Activated CD8-positive, alpha-beta memory T cell treated with anti-CD3 and anti-CD28 coated beads for 48 hours (primary cell): ENCODE results near the gene TTC9B.

Experiments
- DNase-seq, 3 experiments: peaks; one replicate each; pipeline ENCODE4 v3.0.0-alpha.2; 2020; ENCODE audit warnings: low read depth in 2 of 3, low spot score in 2 of 3

The TTC9B gene

DNA sequence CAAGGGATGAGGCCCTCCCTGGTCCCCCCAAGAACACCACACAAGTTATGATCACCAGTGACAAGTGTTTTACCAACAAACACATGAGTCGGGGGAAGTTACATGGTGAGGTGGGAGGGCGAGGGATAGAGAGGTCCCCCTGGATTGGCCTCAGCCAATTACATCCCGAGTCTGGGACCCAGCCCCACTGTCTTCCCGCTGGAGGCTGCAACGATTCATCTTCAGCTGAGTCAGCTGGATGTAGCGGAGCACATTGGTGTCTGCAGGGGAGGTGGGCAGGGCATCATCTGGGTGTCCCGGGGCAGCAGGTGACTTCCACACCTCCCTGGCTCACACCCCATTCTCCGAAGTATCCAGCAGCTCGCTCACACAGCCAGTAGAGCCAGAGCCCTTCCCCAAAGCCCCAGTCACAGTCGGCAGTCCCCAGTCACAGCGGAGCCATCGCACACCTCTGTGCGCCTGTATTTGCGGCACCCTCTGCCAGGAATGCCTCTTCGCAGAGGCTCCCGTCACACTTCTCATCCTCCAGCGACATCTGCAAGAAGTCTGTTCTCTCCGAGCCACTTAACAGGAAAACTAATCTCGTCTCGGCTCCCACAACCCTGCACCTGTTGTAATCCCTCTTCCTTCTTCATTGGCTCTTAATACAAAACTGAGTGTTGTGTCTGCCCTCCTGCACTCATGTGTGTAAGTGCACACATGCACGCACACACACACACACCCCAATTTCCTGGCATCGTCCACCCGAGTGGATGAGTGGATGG, 2.0 kb downstream of the TTC9B start:
- no peak for DNase-seq

DNA sequence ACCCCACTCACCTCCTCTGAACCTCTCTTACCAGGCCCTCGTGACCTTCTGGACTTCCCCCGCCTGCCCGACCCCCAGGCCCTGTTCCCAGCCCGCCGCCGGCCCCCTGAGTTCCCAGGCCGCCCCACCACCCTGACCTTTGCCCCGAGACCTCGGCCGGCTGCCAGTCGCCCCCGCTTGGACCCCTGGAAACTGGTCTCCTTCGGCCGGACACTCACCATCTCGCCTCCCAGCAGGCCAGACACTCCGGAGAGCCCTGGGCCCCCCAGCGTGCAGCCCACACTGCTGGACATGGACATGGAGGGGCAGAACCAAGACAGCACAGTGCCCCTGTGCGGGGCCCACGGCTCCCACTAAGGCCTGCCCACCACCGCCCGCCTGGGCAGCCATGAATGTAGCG, 3.2 kb downstream of the TTC9B start:
- no peak for DNase-seq

DNA sequence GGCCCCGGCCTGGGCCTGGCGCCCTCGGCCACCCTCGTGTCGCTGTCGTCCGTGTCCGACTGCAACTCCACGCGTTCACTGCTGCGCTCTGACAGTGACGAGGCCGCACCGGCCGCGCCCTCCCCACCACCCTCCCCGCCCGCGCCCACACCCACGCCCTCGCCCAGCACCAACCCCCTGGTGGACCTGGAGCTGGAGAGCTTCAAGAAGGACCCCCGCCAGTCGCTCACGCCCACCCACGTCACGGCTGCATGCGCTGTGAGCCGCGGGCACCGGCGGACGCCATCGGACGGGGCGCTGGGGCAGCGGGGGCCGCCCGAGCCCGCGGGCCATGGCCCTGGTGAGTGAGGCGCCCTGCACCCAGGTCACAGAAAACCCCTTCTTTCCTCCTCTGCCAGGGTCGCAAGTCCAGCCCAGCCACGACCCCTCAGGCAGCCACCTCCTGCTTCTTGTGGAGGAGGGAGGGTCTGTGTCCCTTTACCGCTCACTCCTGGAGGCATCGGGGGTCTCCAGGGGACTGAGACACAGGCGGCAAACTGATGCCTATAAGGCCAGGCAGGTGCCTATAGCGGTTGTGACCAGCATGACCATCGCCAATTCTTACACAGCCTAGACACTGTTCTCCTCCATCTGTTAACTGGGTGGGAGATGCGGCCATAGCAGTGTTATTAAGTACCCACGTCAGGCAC, 4.2 kb downstream of the TTC9B start:
- DNase-seq: no peak

DNA sequence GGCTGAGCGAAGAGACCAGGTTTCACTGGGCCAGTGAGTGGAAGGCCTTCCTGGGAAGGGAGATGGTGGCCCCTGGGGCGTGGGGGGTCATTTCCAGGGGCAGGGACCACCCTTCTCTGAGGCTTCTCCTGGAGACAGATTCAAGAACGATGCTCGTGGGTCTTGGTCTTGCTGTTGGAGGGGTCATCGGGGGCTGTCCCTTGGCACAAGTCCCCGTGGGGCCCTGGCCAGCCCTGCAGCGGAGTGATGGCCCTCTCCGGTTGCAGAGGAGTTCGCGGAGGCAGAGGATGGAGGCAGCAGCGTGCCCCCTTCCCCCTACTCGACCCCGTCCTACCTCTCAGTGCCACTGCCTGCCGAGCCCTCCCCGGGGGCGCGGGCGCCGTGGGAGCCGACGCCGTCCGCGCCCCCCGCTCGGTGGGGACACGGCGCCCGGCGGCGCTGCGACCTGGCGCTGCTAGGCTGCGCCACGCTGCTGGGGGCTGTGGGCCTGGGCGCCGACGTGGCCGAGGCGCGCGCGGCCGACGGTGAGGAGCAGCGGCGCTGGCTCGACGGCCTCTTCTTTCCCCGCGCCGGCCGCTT, 4.8 kb downstream of the TTC9B start:
- DNase-seq: no peak

DNA sequence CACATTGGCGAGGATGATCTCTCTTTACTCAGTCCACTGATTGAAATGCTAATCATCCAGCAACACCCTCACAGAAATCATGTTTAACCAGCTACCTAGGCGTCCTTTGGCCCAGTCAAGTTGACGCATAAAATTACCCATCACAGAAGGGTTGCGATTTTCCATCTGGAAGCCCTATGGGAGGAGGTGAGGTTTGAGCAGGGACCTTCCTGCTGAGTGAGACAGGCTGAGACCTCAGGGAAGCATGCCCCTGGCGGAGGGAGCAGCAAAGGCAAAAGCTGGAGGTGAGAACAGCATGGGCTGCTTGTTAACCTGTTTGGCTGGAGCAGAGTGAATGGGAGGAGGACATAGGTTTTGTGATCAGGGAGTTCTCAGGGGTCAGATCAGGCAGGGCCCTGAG, 7.3 kb downstream of the TTC9B start:
- DNase-seq: no peak

DNA sequence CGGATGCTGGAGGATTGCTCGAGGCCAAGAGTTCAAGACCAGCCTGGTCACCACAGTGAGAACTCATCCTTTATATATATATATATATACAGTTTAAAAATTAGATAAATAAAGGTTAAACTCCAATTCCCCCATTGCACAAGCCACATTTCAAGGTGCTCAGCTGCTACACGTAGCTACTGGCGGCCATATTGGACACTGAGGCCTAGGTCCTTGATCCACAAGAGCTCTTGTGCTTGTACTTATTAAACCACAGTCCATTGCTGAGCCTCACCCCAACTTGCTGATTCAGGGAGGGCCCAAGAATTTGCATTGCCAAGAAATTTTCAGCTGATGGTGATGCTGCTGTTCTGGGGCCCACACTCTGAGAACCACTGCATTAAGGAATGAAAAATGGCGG, 9.6 kb downstream of the TTC9B start:
- DNase-seq: no peak

DNA sequence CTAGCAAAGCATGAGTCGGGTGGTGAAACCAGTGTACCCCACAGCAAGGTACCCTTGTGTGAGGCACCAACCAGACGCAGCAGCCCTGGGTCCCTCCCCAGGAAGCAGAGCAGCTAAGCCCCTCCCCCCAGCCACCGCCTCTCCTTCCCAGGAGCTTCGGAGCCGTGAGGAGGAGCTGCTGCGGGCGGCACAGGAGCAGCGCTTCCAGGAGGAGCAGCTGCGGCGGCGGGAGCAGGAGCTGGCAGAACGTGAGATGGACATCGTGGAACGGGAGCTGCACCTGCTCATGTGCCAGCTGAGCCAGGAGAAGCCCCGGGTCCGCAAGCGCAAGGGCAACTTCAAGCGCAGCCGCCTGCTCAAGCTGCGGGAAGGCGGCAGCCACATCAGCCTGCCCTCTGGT, 12.4 kb downstream of the TTC9B start:
- no peak for DNase-seq

DNA sequence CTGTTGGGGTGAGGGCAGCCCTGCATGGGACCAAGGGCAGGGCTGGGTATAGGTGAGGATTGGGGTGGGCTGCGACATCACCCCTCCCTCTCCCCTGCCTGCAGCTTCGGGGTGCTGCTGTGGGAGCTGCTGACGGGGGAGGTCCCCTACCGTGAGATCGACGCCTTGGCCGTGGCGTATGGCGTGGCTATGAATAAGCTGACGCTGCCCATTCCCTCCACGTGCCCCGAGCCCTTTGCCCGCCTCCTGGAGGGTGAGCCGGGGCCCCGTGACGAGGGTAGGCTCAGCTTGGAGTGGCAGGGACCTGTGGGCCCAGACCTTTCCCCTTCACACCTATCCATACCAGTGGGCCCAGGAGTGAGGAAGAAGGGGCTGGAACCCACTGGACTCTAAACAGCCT, 13.8 kb downstream of the TTC9B start:
- DNase-seq: no peak

DNA sequence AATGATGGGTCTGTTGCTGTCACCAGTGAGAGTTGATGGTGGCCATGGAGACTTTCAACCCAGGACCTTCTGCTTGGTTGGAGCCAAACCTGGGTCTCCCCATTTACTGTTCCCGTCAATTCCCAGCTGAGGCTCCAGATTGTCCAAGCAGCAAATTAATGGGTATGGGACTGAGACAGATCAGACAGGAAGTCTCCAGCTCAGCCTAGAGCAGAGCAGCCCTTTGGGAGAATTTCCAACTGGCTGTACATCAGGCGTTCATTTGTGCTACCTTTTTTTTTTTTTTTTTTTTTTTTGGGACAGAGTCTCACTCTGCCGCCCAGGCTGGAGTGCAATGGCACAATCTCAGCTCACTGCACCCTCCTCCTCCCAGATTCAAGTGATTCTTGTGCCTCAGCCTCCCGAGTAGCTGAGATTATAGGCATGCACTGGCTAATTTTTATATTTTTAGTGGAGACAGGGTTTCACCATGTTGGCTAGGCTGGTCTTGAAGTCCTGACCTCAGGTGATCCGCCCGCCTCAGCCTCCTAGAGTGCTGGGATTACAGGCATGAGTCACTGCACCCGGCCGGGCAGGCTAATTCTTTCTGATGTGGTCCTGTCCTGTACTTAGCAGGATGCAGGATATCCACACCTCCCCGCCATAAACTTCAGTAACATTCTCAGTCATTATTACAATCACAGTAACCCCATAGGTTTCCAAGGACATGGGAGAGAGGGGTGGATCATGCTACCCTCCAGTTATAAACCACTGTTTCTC, 17.7 kb downstream of the TTC9B start:
- no peak for DNase-seq

DNA sequence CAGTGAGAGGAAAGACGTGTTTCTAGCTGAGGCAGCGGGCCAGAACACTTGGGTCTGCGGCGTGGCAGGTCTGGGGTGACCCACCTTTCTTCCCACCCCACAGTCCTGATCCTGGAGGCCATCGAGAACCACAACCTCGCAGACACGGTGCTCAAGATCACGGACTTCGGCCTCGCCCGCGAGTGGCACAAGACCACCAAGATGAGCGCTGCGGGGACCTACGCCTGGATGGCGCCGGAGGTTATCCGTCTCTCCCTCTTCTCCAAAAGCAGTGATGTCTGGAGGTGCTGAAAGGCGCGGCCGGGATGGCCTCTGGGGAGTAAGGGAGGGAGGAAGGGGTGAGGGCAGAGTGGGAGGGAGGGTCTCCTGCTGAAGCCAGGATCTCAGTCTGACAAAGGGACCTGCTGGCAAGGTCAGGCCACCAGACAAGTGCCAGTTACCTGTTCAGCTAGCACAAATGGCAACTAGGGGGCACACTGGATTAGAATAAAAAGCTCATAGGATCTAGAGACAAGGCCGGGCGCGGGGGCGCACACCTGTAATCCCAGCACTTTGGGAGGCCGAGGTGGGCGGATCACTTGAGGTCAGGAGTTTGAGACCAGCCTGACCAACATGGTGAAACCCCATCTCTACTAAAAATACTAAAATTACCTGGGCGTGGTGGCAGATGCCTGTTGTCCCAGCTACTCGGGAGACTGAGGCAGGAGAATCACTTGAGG, 19.8 kb downstream of the TTC9B start:
- DNase-seq: no peak

DNA sequence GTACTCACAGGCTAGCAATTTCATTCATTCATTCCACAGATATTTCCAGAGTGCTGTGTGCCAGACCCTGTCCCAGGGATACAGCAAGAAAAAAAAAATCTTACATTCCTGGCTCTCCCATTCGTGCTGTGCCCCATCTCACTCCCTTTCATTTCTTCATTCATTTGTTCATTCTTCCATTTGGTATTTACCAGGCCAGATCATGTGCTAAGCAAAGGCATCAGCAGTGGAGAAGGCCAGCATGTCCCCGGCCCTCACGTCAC, 24.7 kb downstream of the TTC9B start:
- DNase-seq: no peak

DNA sequence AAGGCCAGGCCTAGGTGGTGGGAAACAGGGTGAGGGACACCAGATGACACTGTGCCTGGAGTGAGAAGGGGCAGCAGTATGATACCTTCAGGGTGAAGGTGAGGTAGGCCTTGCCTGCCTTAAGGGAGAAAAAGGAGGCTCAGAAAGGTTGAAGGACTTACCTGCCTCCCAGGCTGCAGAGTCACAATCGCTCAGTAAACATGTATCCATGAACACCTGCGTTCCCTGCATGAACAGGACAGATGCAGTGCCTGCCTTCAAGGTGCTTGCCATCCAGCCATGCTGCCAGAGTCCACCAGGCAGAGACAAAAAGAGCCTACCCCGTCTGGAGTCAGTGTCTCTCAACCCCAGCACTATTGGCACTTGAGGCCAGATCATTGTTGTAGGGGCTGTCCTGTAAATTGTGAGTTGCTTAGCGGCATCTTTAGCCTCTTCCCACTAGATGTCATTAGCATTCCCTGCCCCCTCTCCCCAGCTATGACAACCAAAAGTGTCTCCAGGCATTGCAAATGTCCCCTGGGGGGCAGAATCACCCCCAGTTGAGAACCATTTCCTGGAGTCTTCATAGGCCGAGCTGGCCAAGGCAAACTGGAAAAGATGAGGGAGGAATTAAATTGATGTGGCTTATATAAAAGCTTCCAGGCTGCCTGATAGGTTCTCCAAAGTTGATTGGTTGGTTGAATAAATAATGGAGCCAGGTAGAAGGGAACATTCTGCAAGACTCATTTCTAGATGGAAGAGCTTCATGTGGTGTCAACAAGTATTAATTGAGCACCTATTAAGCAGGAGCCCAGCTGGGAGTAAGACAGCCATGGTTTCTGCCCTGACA, 25.2 kb downstream of the TTC9B start:
- DNase-seq: no peak

DNA sequence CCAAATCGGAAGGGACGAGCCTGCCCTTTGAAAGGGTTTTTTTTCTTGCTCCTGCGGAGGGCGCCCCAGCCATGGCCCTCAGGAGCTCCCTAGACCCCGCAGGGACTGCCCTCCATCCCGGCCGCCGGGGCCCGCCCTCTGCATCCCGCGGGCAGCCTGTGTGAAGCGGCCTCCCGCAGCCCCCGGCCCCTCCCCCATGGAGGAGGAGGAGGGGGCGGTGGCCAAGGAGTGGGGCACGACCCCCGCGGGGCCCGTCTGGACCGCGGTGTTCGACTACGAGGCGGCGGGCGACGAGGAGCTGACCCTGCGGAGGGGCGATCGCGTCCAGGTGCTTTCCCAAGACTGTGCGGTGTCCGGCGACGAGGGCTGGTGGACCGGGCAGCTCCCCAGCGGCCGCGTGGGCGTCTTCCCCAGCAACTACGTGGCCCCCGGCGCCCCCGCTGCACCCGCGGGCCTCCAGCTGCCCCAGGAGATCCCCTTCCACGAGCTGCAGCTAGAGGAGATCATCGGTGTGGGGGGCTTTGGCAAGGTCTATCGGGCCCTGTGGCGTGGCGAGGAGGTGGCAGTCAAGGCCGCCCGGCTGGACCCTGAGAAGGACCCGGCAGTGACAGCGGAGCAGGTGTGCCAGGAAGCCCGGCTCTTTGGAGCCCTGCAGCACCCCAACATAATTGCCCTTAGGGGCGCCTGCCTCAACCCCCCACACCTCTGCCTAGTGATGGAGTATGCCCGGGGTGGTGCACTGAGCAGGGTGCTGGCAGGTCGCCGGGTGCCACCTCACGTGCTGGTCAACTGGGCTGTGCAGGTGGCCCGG, 26.1 kb downstream of the TTC9B start:
- DNase-seq: peak in 1 of 3 experiments; percentile 7

DNA sequence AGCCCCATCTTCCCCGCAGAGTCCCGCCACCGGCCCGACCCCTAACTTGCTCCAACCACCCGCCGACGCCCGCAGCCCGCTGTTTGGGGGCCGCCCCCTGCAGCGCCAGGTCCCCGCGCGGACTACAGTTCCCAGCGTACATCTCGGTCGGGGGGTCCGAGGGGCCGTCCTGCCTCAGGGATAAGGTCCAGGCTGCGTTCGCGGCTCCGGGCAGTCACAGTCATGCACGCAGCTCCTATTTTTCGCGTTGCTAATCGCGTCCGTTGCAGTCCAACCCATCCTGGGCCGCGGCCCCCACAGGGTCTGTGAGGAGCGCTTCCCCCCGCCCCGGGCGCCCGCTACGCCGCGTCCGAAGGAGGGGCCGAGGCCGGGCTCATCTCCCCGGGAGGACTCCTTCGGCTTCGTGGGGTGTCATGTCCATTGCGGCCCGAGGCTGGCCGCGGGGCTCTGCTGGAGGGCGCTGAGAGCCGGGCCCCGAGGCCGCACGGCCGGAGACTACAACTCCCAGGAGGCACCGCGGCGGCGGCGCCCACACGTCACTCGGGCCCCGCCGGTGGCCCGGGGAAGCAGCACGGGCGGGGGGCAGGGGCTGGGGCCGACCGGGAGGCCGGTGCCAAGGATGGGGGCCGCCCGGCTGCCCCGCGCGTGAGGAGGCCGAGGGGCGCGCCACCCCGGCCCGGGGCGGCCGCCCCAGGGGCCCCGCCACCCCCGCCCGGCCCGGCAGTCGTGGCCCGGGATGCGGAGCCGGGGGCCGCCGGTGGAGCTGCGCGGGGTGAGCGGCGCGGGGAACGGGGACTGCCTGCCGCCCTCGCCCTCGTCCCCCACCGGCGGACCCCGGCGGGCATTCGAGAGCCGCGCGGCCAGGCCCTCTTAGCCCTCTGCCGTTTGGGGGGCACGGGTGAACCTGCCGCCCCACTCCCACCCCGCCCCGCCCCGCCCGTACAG, 27.0 kb downstream of the TTC9B start, which contains the start of gene MAP3K10:
Gene MAP3K10 (plus strand): TSS at position 536 of the 945 bp plus-strand sequence. CDS start 606 bp downstream, outside the sequence.
- DNase-seq: peak; percentile 59 to 65 (median 60)

DNA sequence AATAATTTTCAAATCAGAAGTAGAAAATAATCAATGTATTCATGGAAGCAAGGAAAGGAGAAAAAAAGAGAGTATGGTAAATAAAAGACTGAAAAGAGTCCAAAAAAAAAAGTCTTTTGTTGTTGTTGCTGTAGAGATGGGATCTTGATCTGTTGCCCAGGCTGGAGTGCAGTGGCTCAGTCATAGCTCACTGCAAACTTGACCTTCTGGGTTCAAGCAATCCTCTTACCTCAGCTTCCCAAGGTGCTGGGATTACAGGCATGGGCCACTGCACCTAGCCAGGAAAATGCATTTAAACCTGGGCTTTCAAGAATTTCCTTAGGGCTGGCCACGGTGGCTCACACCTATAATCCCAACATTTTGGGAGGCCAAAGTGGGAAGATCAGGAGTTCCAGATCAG, 33.9 kb downstream of the TTC9B start:
- no peak for DNase-seq

DNA sequence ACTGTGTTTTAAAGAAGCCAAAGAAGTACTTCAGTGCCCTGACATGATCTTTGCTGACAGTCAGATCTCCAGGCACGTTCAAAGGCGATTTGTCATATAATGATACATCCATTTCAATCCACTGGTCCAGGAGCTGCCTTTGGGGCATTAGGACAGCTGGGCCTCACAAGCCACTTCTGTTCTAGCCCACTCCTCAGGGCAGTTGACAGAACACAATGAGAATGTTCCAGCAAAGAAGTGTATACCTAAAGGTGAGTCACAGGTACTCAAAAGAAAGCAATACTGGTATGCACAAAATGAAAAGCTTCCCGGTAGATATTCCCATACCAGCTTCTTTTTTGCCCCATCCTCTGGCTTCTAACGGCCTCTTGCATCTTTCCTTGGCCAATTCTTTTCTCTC, 39.4 kb downstream of the TTC9B start:
- DNase-seq: no peak

DNA sequence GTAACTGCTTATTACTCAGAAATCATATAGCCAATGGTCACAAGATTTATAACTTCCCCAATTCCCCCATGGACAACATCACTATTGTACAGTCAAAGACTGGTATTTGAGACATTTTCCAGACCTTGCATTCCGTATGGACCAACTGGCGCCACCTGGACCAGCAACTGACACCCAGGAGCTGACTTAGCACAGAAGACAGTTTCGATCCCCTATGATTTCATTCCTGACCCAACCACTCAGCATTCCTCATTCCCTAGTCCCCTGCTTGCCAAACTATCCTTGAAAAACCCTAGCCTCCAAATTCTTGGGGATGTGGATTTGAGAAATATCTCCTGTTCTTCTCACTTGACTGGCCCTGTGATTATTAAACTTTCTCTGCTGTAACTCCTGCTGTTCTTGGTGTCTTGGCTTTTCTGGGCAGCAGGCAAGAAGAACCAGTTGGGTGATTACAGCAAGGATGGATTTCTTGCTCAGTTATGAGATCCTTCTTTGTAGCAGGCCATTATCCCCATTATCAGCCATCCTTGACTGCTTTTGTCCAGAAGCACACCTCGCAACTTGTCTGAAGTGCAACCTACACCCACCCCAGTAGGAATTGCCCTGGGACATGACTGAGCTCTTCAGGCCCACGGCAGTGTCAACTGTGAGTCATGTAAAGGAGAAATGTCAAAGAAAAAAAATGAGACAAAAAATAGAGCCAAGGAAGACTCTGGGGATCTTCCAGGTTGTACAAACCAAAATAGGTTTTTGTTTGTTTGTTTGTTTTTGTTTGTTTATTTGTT, 40.7 kb downstream of the TTC9B start:
- DNase-seq: no peak

DNA sequence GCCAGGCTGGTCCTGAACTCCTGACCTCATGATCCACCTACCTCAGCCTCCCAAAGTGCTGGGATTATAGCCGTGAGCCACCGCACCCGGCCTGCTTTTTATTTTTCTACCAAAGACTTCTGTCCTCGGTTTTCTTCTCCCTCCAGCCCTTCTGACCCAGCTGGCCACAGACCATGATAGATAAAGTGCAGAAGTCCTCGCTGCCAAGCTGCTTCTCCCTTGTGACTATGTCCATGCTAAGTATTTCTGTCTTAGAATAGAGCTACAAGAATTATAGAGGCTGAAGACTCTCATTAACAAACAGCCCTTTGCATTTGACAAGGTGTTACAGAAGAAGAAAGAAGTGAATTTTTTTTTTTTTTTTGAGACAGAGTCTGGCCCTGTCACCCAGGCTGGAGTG, 42.4 kb downstream of the TTC9B start:
- DNase-seq: no peak
